GM18505 (cell line): ENCODE data around the gene MKRN1.

ENCODE experiments used
- ATAC-seq: cut with Tn5 transposase; IDR thresholded peaks from one replicate; pipeline ENCODE4 v1.9.1; 2021; ENCODE audit not compliant: unreplicated experiment
- POLR2A ChIP-seq: IDR thresholded peaks from 4 replicates; pipeline ENCODE4 v1.6.1; 2011; ENCODE audit warnings: borderline replicate concordance; ENCODE audit not compliant: insufficient read depth, insufficient read length; ENCODE audit errors: extremely low read depth

The MKRN1 gene

DNA sequence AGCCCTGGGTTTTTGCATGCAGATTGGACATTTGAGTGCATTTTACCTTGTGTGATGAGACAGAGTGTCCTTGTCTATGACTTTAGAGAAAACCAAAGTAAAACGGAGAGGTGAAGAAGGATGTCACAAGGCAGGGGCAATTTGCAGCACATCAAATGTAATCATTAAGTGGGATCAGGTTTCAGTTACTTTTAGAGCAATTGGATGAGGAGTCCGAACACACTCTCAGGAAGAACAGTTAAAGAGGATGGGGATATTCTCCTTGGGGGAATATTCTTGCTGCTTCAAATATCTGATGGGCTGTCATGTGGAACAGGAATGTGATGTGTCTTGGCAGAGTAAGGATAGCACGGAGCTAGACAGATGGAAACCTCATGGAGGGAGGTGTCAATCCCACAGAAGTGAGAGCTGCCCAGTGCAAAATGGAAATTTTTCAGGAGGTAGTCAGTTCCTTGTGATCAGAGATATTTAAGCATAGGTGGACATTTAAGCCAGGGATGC, 74.7 kb downstream of the MKRN1 start:
- no peak for ATAC-seq
- TF ChIP-seq POLR2A, result no peak

GRCh38 chr7:140403878-140404564, 75.3 kb downstream of the MKRN1 start, which contains the start of gene RAB19:
RAB19 (plus strand) TSS chr7:140404058; CDS start chr7:140407647, 3,589 bp downstream.
- TF ChIP-seq POLR2A, result no peak
- no peak for ATAC-seq
